LHCN-M2 (cell line): ENCODE results near the gene MATN3. TPM values are rescaled to one million over a fixed set of nuclear protein-coding genes. Genes with fewer than 3 reads are reported as not detected.

Experiments
- DNase-seq: peaks from one replicate; pipeline ENCODE4 v3.0.0-alpha.2; 2012; ENCODE audit warnings: low read depth
- total RNA-seq: library from RNA; depleted of rRNA; stranded (reverse); fragments of >200 nt; gene quantifications from 2 replicates; pipeline ENCODE4 v1.2.3, GENCODE V29; 2014

MATN3 gene
- total RNA-seq, 1 experiment from 2014 or later: 6.9 TPM

DNA sequence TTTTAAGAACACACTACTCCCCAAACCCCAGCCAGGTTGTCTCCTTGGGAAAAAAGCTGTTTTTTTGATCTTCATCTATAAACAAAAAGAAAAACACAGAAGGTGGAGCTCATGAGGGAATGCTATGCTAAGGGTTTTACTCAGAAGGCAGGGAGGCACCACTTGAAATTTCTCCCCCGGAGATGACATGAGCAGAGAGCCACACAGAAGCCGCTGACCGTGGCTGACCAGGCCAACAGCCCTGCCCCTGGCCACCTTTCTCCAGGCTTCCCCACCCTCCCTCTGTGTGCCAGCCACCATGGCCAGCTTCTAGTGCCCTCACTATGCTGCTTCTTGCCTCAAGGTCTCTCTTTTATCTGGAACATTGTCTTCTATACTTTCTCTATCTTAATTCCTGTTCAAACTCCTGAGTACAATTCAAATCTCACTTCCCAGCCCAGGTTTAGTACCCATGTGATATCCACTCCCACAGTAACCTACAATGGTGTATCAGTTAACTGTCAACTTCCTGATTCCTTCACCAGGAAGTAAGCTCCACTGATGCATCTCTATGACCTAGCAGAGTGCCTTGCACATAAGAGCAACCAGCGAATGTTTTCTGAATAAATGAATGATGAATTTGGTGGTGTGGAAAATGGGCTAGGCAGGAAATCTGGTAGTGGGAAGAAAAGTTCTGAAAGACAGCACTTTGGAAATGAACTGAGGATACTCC lies 23.6 kb upstream of the MATN3 start:
- no peak for DNase-seq

DNA sequence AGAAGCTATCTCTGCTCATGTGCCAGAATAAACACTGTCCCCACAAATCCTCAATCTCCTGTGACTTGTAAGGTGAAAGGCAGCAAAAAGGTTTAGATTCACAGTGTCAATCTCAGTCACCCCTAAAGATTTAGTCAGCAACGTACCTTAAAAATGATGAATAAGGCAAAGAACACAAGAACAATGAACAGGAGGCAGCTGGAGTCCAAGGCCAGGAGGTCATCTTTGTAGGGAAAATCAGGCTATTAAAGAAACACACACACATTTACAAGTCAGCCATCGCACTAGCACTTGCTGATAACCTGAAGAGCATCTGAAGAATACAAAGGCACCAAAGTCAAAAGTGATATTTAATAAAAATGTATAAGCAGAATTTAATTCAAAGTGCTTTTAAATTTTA lies 22.4 kb upstream of the MATN3 start:
- DNase-seq: no peak

DNA sequence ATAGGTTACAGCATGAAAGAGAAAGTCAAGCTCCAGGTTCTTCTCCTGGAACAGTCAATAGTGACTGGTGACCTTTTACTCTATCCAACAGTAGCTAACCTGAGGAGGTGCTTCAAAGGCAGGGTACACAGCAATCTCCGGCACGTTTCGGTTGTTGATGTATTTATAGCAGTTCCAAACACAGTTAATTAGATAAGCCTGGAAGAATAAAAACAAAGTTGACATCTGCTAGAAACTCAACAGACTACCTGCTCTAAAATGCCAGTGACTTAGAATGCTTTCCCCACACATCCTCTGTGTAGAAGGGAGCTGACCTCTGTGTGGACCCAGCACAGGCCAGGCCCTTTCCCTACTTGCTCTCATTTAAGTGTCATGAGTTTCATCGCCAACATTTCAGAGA lies 21.8 kb upstream of the MATN3 start:
- no peak for DNase-seq

DNA sequence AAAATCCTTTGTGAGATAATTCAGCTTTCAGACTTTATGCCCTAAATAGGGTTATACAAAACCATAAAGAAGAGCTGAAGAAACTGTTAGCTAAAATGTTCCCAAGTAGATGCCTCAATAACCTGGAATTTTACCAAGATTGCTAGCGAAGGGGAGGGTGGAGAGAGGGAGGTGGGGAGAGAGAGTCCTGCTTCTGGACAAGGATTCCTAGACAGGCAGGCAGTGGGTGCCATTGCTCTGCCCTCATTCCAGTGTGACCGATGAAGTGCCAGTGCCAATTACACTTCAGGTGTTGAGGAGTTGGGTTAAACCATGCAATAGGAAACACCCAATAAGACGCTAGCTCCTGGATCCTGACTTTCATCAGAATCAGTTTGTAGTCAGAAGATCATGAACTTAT lies 20.9 kb upstream of the MATN3 start:
- DNase-seq: no peak

DNA sequence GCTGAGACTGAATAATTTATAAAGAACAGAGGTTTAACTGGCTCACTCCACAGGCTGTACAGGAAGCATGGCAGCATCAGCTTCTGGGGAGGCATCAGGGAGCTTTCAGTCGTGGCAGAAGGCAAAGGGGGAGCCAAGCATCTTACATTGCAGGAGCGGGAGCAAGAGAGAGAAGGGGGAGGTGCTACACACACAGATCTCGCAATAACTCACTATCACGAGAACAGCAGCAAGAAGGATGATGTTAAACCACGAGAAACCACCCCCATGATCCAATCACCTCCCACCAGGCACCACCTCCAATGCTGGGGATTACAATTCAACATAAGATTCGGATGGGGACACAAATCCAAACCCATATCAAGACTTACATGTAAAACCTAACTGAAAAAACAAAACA lies 17.8 kb upstream of the MATN3 start:
- DNase-seq: no peak

DNA sequence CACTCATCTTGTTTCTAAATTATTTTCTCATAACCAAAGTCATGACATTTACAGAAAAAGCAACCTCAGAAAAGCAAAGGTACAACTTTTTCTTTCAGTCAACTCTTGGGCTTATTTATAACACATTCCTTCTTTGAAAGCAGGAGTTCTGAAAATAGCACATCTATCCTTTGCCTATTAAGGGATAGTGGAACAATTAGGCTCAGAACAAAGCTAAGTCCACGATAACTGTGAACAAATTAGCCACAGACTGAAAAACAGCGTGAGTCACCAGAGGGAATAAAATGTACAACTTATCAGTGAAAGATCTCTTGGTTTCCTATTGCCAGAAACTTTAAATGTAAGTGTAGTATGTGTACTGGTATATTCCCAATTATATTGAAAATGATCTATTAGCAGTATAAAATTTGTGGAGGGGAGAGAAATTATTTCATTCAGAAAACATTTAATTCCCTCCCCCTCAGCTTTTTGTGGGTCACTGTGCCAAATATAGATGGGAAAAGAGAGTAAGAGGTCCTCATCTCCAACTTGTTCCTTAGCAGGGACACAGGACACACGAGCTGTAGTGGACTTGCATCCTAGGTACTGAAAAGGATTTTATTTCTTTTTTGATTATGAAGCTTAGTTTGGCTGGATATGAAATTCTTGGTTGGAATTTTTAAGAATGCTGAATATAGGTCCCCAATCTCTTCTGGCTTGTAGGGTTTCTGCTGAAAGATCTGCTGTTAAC lies 15.4 kb upstream of the MATN3 start:
- peak; percentile 31 for DNase-seq

DNA sequence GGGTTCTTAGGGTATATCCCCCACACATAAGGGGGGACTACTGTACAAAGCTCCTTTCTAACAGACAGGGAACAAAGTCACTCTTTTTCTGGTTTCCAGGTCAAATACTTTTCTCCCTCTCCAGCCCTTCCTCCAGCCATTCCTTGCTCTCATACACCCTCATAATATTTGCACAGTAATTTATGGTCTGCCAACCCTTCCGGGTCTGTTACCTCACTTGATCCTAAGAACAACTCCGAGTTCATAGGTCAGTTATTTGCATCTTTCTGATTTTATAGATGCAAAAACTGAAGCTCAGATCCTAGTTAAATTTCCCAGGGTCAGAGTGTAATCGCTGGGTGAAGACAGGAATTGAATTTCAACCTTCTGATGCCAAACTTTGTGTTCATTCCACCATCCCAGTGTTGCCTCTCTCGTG lies 14.8 kb upstream of the MATN3 start:
- no peak for DNase-seq

DNA sequence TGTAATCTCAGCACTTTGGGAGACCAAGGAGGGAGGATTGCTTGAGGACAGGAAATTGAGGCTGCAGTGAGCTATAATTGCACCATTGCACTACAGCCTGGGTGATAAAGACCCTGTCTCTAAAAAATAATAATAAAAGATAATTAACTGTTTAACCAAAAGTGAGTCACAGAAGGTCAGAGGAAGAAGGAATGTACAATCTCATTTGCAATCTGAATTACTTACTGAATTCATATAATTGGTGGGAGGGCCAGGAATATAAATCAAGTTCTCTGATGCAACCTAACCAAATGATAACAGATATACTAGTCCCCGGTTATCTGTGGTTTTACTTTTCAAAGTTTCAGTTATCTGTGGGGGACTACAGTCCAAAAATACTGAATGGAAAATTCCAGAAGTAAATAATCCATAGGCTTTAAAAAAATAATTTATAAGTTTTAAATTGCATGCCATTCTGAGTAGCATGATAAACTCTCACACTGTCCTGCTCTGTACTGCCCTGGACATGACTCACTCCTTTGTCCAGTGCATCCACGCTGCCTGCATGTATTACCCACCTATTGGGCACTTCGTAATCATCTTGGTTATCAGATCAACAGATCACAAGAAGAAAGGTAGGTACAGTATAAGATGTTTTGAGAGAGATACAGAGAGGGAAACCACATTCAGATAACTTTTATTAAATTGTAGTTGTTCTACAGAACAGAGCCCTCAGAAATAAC lies 12.8 kb upstream of the MATN3 start:
- no peak for DNase-seq

DNA sequence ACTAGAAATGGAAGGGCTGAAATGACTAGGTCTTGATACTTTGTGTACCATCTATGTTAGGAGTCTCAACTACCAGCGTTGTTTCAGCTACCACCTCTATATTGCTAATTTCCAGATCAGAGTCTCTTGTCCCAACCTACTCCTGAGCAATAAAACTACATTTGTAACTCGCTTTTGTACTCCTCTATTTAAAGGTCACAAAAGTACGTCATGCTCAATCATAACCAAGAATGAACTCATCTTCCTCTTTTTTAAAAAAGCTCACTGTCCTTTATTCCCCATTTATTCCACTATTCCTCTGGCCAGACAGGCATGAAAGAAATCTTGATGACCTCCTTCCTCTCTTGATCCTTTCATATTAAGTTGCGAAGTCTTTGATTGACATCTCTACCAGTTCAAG lies 11.2 kb upstream of the MATN3 start:
- DNase-seq: no peak

DNA sequence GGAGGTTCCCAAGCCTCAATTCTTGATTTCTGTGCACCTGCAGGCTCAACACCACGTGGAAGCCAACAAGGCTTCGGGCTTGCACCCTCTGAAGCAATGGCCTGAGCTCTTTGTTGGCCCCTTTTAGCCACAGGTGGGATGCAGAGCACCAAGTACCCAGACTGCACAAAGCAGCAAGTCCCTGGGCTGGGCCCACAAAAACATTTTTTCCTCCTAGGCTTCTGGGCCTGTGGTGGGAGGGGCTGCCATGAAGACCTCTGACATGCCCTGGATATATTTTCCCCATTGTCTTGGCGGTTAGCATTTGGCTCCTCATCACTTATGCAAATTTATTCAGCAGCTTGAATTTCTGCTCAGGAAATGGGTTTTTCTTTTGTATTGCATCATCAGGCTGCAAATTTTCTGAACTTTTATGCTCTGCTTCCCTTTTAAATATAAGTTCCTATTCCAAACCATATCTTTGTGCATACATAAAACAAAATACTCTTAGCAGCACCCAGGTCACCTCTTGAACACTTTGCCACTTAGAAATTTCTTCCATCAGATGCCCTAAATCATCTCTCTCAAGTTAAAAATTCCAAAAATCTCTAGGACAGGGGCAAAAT lies 9.0 kb upstream of the MATN3 start:
- DNase-seq: no peak

DNA sequence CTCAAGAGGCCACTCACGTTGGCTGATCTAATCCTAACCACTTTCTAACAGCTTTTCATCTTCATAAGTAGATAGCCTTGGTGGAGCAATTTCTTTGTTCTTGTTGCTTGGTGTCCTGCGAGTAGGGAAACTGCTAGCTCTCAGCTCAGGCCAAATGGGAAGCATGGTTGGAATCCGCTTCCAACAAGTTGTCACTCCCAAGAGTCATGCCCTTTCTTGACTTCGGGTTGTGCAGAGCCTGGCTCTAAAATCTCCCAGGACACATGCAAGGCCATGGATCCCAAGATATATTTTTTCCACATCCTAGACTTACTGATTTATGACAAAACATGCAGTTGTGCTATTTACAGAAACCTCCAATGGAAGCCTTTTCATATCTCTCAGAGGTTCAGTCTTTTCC lies 7.3 kb upstream of the MATN3 start:
- no peak for DNase-seq

DNA sequence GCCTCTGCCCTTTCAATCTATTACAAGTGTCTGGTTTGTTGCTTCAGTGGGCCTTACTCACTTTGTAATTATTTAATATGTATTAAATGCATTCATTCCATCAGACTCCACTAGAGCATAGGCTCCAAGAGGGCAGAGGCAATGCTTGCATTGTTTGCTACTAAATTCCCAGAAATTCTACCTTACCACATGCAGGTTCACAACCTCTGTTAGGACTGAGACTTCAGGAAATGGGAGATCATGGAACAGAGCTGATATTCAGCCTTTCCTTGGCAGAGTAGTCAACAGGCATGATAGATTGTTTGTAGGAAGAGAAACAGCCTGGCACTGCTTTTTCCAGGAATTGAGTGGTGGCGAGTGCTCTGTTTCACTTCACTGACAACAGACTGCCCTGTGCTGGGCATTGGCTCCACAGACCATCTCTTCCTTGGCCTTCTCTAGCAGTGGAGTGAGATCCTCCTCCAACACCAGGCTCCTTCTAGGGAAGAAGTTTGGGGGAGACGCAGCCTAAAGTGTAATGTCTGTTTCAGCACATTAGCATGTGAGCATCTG lies 6.2 kb upstream of the MATN3 start:
- DNase-seq: no peak

DNA sequence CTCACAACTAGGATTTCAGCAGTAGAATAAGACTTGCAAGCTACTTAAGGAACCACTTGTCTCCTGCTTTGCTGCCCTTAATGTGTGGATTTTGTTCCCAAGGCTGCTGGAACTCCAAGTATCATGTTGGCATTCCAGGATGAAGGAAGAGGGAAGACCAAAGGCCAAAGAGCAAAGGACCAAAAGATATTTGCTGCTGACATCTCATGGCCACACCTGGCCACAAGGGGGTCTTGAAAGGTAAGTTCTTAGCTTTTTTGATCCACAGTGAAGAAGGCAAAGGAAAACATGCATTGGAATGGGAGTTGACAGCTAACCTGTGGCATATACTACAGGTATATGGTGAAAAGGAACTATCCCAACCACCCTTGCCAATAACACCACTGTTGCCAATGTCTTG lies 3.9 kb upstream of the MATN3 start:
- no peak for DNase-seq

DNA sequence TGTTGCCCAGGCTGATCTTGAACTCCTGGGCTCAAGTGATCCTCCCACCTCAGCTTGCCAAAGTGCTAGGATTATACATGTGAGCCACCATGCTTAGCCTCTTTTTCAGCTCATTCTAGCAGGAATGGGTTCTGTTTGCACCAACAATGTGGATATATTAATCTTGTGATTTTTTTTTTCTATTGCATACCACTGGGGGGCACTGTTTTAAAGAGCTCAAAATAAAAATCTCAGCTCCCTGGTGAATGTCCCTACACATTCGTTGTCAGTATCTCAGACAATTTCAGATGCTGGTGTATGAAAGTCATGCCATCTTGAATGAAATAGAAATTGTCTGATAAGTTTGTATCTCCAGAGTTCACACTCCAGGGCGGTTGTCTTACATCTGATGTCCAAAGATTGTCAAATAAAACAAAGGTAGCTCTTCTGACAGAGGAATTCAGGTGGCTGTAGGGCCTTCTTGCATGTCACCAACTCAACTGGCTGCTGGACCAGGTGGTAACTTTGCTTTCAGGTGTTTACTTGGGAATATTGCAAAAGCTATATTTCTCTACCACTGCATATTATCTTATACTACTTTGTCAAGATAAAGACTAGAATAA lies 3.1 kb upstream of the MATN3 start:
- peak; percentile 68 for DNase-seq

DNA sequence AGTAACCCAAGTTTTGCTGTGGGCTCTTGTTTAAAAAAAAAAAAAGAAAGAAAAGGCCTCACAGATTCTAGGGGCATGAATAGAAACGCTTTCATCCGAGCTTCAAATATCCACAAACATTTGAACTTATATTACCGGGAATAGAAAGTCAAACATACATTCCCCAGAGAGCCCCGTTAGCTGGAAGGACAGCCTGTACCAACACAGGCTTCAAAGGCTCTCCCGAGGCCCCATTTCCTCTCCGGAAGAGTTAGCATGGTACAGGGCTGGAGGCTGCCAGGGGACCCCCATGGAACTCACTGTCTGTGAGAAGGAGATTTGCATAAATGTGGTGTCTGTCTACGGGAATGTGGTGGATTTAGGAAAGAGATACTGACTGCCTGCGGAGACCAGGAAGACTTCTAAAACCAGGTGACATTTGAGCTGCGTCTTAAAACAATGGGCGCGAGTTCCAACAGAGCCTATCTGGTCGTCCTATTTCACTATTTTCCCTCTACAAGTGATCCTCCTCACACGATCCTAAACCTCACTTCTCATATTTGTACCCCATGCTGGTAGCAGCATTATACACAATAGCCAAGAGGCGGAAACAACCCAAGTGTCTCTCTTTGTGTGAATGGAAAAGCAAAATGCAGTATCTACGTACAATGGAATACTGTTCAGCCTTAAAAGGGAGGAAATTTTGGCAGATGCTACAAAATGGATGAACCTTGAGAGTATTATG lies 820 bp upstream of the MATN3 start:
- no peak for DNase-seq

DNA sequence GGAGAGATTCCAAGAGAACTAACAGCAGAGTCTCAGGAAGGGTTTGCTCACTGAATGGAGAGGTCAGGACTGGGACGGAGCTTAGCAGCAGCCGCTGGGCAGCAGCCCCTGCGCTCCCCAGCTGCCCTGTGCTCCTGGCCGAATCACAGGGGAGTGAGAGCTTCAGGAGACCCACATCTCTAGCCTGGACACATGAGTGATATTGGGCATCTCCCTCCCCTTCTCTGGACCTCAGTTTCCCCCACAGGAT lies 511 bp downstream of the MATN3 start:
- DNase-seq: no peak

DNA sequence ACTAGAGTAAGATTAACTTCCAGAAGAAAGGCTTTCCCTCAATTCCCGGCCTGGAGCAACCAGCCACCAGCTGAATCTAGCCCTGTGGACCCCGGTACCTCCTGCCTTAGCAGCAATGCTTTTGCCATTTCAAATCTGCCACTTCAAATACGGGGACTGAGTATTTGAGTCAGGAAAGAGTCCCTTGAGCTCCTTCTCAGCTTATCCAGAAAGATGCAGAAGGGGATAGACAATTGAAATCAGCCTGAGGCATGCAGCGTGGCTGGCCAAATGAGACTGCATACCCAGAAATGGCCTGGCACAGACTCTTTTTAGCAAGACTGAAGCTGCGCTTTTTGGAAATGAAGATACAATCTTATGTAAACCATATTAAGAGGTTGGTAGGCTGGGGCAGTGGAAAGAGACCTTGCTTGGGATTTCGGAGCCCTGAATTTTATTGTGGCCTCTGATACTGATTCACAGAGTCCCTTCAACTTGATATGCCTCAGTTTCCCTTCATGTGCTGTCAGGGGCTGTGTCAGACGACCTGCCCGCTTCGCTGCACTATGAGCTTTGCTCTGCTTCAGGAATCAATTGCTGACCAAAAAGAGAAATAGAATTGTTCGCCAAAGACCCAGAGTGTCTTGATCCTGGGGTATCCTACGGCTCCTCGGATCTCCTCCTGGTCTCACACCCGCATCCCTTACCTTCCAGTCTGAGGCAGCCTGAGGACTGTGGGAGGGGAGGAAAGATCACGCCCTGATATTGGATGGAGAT lies 1.0 kb downstream of the MATN3 start:
- no peak for DNase-seq

DNA sequence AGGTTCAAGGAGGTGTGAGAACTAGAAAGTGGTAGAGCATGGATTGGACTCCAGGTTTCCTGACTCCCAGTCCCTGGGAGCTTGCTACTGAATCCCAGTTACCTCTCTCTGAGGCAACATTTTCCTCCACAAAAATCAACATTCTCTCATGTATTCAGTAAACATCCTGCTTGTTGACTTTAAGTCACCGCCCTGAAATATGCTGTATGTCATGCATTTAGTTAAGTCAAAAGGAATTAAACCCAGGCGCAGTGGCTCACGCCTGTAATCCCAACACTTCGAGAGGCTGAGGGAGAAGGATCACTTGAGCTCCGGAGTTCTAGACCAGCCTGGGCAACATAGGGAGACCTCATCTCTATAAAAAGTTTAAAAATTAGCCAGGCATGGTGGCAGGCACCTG lies 3.8 kb downstream of the MATN3 start:
- no peak for DNase-seq

DNA sequence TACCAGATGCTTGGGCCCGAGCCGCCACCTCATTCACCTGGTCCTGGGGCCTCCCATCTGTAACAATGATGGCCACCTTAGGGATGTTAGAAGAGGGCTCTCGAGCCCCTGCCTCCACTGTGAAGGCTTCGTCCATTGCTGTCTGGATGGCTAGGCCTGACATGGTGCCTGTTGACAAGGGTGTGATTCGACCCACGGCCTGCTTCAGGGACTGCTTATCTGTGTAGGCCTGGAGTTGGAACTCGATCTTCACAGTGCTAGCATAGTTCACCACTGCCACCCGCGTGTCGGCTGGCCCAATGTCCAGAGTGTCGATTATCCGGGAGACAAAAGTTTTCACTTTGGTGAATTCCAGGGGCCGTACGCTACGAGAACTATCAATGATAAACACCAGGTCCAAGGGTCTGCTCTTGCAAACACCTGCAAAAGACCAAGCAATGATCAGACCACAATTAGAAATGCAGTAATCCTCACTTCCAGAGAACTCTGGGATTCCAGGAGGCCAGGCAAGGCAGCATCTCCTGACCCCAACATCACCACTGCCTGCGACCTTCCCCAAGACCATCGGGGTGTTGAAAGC lies 6.5 kb downstream of the MATN3 start:
- no peak for DNase-seq

DNA sequence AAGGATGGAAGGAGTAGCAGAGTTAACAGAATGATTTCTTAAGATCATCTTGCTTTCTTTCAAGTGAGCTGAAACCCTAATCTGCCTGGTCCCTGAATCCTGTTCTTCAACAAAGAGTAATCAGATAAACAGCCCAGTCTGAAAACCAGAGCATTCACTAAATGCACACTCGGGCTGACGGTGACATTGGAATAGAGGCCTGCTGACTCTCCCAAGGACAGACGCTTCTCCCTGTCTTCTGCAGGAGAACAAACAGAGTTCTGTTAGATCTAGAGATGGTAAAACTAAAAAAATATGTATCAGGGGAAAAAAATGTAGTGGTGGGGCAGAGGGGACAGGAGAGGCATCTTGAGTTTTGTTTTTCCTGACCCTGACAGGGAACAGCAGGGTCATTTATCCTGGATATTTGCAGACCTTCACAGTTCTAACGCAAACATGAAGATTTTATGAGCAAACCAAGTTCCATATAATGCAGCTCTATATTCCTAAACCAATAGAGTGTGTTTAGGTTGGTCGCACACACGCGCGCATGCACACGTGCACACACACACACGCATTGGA lies 7.3 kb downstream of the MATN3 start:
- no peak for DNase-seq
